Liver (tissue), 9 donors: ENCODE data around the gene PAK1. TPM values are rescaled to one million over a fixed set of nuclear protein-coding genes. Genes with fewer than 3 reads are reported as not detected.

ENCODE experiments used
- DNase-seq: peaks from one replicate; pipeline ENCODE4 v3.0.0-alpha.2; 2017; ENCODE audit warnings: low spot score
- H3K27ac ChIP-seq, 2 donors: one replicate each; pipeline ENCODE4 v1.7.0; 2013; ENCODE audit warnings: inconsistent platforms in 2 of 2, low read length in 2 of 2, control low read depth in 1 of 2, low read depth in 1 of 2, mild to moderate bottlenecking in 1 of 2
- H3K27me3 ChIP-seq, 4 donors: one replicate each; pipeline versions ENCODE4 v1.6.1 to v1.7.0; 2013; ENCODE audit warnings: low read length in 3 of 4, inconsistent platforms in 1 of 4, mild to moderate bottlenecking in 1 of 4, moderate library complexity in 1 of 4; ENCODE audit not compliant: control insufficient read depth in 4 of 4, insufficient read depth in 4 of 4
- H3K36me3 ChIP-seq, 4 donors: one replicate each; pipeline versions ENCODE4 v1.6.1 to v1.7.0; 2013; ENCODE audit warnings: low read length in 3 of 4, mild to moderate bottlenecking in 3 of 4, low read depth in 1 of 4, moderate library complexity in 1 of 4; ENCODE audit not compliant: control insufficient read depth in 4 of 4, insufficient read depth in 3 of 4
- H3K4me1 ChIP-seq, 4 donors: one replicate each; pipeline versions ENCODE4 v1.6.1 to v1.7.0; 2013; ENCODE audit warnings: low read length in 3 of 4, mild to moderate bottlenecking in 3 of 4, moderate library complexity in 1 of 4; ENCODE audit not compliant: control insufficient read depth in 4 of 4, insufficient read depth in 4 of 4
- H3K4me3 ChIP-seq, 3 donors: one replicate each; pipeline versions ENCODE4 v1.6.1 to v1.7.0; 2013; ENCODE audit warnings: low read length in 3 of 3, control low read depth in 1 of 3, low read depth in 1 of 3, mild to moderate bottlenecking in 1 of 3
- H3K9ac ChIP-seq, 2 donors: one replicate each; pipeline ENCODE4 v1.7.0; 2013; ENCODE audit warnings: low read length in 2 of 2, mild to moderate bottlenecking in 2 of 2, moderate library complexity in 2 of 2, control low read depth in 1 of 2, low read depth in 1 of 2
- H3K9me3 ChIP-seq, 4 donors: one replicate each; pipeline versions ENCODE4 v1.6.1 to v1.7.0; 2013; ENCODE audit warnings: low read length in 3 of 4; ENCODE audit not compliant: control insufficient read depth in 4 of 4
- ATF3 ChIP-seq: IDR thresholded peaks from 2 replicates; pipeline ENCODE4 v1.6.1; 2016; ENCODE audit warnings: antibody characterized with exemption
- EGR1 ChIP-seq, 2 donors: IDR thresholded peaks; 2 replicates each; pipeline ENCODE4 v1.6.1; 2016 to 2018; ENCODE audit warnings: antibody characterized with exemption in 2 of 2, low read depth in 2 of 2
- FOXA1 ChIP-seq: IDR thresholded peaks from 2 replicates; pipeline ENCODE4 v1.6.1; 2016; ENCODE audit warnings: antibody characterized with exemption
- FOXA2 ChIP-seq: IDR thresholded peaks from 2 replicates; pipeline ENCODE4 v1.6.1; 2016; ENCODE audit warnings: antibody characterized with exemption
- GABPA ChIP-seq, 2 donors: IDR thresholded peaks in 1 of 2; conservative IDR thresholded peaks in 1 of 2; 2 replicates each; pipeline ENCODE4 v1.6.1; 2016; ENCODE audit warnings: antibody characterized with exemption in 2 of 2, mild to moderate bottlenecking in 1 of 2, moderate library complexity in 1 of 2
- HNF4A ChIP-seq, 2 donors: conservative IDR thresholded peaks; 2 replicates each; pipeline ENCODE4 v1.6.1; 2016; ENCODE audit warnings: antibody characterized with exemption in 2 of 2, mild to moderate bottlenecking in 2 of 2
- HNF4G ChIP-seq: IDR thresholded peaks from 2 replicates; pipeline ENCODE4 v1.6.1; 2016; ENCODE audit warnings: antibody characterized with exemption
- JUND ChIP-seq, 2 donors: IDR thresholded peaks; 2 replicates each; pipeline ENCODE4 v1.6.1; 2016; ENCODE audit warnings: antibody characterized with exemption in 2 of 2
- MAX ChIP-seq: IDR thresholded peaks from 2 replicates; pipeline ENCODE4 v1.6.1; 2016; ENCODE audit warnings: antibody characterized with exemption
- REST ChIP-seq: IDR thresholded peaks from 2 replicates; pipeline ENCODE4 v1.6.1; 2016; ENCODE audit warnings: antibody characterized with exemption, mild to moderate bottlenecking
- RXRA ChIP-seq, 2 donors: IDR thresholded peaks; 2 replicates each; pipeline ENCODE4 v1.6.1; 2017 to 2018; ENCODE audit warnings: antibody characterized with exemption in 2 of 2, mild to moderate bottlenecking in 1 of 2
- SP1 ChIP-seq: IDR thresholded peaks from 2 replicates; pipeline ENCODE4 v1.6.1; 2018; ENCODE audit warnings: antibody characterized with exemption, mild to moderate bottlenecking
- YY1 ChIP-seq: IDR thresholded peaks from 2 replicates; pipeline ENCODE4 v1.6.1; 2016; ENCODE audit warnings: antibody characterized with exemption, mild to moderate bottlenecking
- WGBS: extraction: QIAGEN DNeasy Blood & Tissue Kit; methylation state at CpG from one replicate; pipeline ENCODE4 v1.1.7; 2013; 5-methylcytosine and 5-hydroxymethylcytosine counted together
- polyA plus RNA-seq, 2 donors: library from polyadenylated mRNA; stranded (reverse) in 1 of 2; unstranded in 1 of 2; fragments of 200-250 nt in 1 of 2; fragments of >200 nt in 1 of 2; fragmentation: Nextera tagmentation in 1 of 2; extraction: Ambion mirVana in 1 of 2; gene quantifications; one replicate each; pipeline versions ENCODE4 v1.2.1 to v1.2.3, GENCODE V29; 2013 to 2015
- total RNA-seq, 2 donors: library from RNA; depleted of rRNA; stranded (reverse); fragments of >200 nt; gene quantifications; one replicate each; pipeline ENCODE4 v1.2.3, GENCODE V29; 2014
- TF ChIP-seq, protein P1 (sequence below): IDR thresholded peaks from 2 replicates; pipeline ENCODE4 v1.6.1; 2016; ENCODE audit warnings: antibody characterized with exemption
- donor health status: healthy.
- donor health status: healthy.
- donor health status: healthy.
- donor health status: healthy.
- donor health status: healthy.

The PAK1 gene
- total and polyA plus RNA-seq, 4 donors, result 3.6 to 24.9 (median 7.4) TPM

GRCh38 chr11:77467993-77468392, 5.9 kb downstream of the PAK1 start:
- WGBS, result 85% methylated on average over 2 of the region's 2 CpGs
- no peak for DNase-seq
- Histone ChIP-seq H3K36me3 (no peaks in the 10 kb centered on the region), H3K27me3 (no peaks in the 10 kb centered on the region), H3K9ac (no peak overlapping the region), H3K4me3 (no peak overlapping the region), H3K9me3 (no peaks in the 10 kb centered on the region), H3K27ac (no peak overlapping the region), H3K4me1 (peaks cover 2 to 27% (median 10%) of the 10 kb centered on the region in 4 donors)
- no peak for TF ChIP-seq RXRA (IDR thresholded peaks at IDR 0.05)
- no peak for TF ChIP-seq HNF4G
- no peak for TF ChIP-seq JUND (IDR thresholded peaks at IDR 0.05)
- TF ChIP-seq SP1, result no peak
- no peak for TF ChIP-seq REST
- TF ChIP-seq YY1, result no peak
- no peak for TF ChIP-seq HNF4A (conservative IDR thresholded peaks at IDR 0.05)
- no peak for TF ChIP-seq ATF3
- no peak for TF ChIP-seq FOXA2
- no peak for TF ChIP-seq EGR1 (IDR thresholded peaks at IDR 0.05; ENCODE audit: low read depth in 2 of 2)
- no peak for TF ChIP-seq GABPA (IDR thresholded peaks at IDR 0.05 in 1 of 2, conservative IDR thresholded peaks at IDR 0.05 in 1 of 2)
- TF ChIP-seq MAX, result no peak
- TF ChIP-seq FOXA1, result no peak

DNA sequence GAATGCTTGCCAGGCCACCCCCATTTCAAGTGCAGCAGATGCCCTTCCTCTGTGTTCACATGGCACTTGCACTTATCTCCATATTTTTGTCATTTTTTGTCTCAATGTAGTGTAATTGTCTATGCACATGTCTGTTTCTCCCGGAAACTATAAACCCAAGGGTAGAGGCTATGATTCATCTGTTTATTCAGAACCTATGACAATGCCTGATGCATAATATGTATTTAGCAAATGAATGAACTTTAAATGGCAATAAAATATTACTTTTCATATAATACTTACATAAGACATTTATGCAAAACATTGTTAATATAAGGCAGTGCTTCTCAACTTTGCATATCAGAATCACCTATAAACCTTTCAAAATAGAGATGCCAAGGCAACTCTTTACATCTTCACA, 6.7 kb downstream of the PAK1 start:
- Histone ChIP-seq H3K4me3 (no peak overlapping the region), H3K4me1 (peaks cover 2 to 22% (median 9%) of the 10 kb centered on the region in 4 donors)
- TF ChIP-seq MAX, result no peak
- TF ChIP-seq, protein P1, sequence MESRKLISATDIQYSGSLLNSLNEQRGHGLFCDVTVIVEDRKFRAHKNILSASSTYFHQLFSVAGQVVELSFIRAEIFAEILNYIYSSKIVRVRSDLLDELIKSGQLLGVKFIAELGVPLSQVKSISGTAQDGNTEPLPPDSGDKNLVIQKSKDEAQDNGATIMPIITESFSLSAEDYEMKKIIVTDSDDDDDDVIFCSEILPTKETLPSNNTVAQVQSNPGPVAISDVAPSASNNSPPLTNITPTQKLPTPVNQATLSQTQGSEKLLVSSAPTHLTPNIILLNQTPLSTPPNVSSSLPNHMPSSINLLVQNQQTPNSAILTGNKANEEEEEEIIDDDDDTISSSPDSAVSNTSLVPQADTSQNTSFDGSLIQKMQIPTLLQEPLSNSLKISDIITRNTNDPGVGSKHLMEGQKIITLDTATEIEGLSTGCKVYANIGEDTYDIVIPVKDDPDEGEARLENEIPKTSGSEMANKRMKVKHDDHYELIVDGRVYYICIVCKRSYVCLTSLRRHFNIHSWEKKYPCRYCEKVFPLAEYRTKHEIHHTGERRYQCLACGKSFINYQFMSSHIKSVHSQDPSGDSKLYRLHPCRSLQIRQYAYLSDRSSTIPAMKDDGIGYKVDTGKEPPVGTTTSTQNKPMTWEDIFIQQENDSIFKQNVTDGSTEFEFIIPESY, result no peak
- TF ChIP-seq HNF4A (conservative IDR thresholded peaks at IDR 0.05), result no peak
- no peak for TF ChIP-seq ATF3

More for the DNA sequence above, 6.7 kb downstream of the PAK1 start:
- DNase-seq, result no peak
- WGBS, result 76% methylated on average over 1 of the region's 1 CpG
- H3K27ac ChIP-seq, result no peak overlapping the region
- no peak overlapping the region for H3K9ac ChIP-seq
- no peaks in the 10 kb centered on the region for H3K27me3 ChIP-seq
- H3K36me3 ChIP-seq, result no peaks in the 10 kb centered on the region
- H3K9me3 ChIP-seq, result no peaks in the 10 kb centered on the region
